Left forelimb (tissue), 1 donor: Measurements from ENCODE around the gene PHF21A.

Source experiments
- DNase-seq: peaks from one replicate; pipeline ENCODE4 v3.0.0-alpha.2; 2018; ENCODE audit warnings: low spot score

PHF21A gene

DNA sequence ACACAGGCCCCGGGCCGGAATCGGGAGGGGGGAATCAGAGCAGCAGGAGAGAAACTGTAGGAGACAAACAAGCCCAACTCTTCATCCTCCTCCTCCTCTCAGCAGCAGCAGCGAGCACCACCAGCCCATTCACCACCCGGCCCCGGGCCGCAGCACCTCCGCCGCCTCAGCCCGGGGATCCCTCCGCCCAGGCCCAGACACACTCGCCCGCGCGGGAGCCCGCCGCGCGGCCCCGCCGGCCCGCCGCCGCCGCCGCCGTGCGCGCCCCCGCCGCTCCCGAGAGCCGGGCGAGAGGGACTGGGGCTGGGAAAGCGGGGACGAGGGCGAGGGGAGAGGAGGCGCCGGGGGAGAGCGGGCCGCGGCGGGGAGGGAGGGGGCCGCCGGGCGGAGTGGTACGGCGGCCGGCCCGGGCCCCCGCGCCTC, at the start of gene PHF21A:
Gene PHF21A, minus strand, starts transcription at position 154 of the 423 bp plus-strand sequence. CDS start 37,235 bp downstream, outside the sequence.
- DNase-seq, result peak; percentile 97

DNA sequence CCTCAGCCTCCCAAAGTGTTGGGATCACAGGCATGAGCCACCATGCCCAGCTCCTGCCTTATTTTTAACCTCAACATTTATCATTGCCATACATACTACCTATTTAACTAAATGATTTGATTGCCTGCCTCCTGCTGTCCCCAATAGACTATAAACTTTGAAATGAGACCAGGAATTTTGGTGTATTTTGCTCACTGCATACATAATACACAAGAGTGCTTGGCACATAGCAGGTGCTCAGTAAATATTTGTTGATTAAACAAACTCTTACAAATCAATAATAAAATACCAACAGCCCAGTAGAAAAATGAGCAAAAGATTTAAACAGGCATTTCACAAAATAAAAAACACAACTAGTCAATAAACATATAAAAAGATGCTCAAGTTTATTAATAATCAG, 49.5 kb upstream of the PHF21A start:
- no peak for DNase-seq

DNA sequence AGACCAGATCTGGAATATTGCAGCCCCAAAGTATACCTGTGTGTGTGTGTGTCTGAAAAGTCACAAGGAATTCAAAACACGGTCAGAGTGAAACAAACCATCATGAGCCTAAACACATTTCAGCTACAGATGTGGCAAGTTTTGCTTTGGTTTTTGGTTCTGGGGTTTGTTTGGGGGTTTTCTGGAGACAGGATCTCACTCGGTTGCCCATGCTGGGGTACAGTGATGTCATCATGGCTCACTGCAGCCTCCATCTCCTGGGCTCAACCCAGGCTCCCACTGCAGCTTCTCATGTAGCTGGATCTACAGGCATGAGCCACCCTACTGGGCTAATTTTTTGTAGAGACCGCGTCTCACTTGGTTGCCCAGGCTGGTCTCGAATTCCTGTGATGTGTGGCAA, 41.4 kb upstream of the PHF21A start:
- no peak for DNase-seq

DNA sequence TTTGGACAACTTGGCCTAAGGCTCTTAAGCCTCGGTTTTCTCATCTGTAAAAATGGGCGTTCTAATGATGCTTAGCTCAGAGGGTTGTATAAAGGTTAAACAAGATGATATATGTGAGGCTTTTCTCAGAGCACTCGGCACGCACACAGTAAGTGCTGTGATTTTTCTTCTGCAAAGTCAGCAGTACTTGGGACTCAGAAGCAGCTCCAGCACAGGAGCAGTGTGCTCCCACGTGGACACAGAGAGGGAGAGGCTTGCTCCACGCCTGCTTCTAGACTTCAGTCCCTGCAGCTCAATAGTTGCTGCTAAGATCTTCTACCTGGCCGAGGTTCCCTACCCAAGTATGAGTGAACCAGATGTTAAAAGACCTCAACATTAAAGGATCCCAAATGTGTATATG, 39.9 kb upstream of the PHF21A start:
- no peak for DNase-seq

DNA sequence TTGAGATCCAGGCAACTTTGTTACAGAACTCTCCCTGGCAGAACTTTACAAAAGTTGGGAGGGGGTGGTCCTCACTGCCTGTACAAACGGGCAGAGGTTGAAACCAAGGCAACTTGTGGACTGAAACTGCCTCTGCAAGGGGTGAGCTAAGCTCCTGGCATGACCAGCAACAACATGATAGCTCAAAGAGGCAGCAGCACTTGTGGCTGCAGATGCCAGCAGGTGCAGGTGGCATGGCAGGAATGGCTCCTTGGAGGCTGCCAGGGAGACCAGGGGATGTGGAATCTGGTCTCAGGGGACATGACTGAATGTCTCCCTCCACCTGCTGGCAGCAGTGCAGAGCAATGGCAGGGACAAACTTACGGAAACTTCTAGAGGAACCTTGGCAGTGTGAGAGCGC, 38.8 kb upstream of the PHF21A start:
- DNase-seq, result no peak

DNA sequence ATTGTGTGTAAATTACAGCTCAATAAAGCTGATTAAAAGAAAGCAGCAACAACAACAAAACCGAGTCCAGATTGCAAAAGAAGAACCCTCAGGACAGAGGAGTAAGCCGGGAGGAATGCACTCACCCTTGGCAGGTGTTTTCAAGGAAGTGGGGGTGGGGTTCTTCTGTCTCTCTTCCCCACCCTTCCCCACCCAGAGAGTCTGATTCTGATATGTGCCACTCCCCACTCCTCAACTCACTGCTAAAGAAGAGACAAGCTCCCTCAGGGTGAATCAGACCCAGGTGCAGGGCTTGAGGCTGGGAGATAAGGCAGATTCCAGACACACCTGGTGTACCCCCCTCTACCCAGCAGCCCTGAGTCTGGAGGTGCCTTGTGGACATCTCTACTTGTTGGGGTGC, 38.4 kb upstream of the PHF21A start:
- DNase-seq, result no peak

DNA sequence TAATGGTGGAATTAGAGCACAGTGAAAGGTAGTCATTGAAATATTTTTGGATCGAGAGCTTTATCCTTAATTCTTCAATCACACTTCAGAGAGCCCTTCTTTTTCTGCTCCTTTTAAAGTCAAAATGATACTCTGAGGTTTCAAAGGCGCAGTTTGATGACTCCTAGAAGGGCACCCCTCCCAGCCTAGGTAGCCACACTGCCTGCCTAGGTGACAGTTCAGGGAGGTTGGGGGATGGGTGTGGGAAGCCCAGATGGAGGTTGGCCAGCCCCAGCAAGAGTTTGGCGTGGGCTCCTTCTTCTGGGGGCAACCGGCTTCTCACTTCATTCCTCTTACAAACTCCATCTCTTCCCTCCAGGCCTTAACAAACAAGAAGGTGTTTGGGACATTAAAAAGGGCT, 28.6 kb upstream of the PHF21A start:
- DNase-seq, result no peak

DNA sequence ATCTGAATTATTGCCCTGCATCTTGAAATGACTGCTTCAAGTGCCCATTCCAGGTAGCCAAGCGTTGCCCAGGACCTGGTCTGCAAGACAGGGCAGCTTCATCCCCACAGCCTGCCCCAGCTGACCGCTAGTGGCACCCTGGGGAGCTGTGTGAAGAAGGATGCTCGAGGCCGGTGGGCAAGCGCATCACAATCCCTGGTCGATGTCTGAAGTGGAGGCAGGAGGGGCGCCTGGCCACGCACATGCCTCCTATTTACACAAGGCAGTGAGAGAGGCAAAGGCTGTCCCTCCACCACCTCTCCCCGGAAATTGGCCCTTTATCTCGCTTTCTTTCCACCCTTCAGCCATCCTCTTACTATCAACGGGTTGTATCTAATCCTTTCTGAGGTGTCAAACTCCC, 28.1 kb upstream of the PHF21A start:
- no peak for DNase-seq

DNA sequence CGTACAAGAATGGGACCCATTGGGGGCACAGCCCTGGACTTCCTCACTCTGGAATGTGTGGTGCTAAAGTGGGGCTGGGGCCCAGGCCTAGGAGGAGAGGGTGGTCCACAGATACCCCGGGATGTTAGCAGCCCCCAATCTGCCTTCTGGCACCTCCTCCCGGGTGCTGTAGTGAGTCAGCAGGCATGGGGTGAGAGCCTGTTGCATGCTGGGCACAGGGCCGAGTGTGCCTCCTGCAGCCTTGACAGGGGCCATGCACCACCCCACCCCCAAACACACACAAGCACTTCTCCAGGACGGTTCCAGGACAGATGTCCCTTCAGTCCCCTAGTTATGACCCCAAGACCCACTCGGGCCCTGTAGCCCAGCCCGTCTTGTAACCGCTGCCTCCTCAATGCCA, 23.5 kb upstream of the PHF21A start:
- DNase-seq, result no peak

DNA sequence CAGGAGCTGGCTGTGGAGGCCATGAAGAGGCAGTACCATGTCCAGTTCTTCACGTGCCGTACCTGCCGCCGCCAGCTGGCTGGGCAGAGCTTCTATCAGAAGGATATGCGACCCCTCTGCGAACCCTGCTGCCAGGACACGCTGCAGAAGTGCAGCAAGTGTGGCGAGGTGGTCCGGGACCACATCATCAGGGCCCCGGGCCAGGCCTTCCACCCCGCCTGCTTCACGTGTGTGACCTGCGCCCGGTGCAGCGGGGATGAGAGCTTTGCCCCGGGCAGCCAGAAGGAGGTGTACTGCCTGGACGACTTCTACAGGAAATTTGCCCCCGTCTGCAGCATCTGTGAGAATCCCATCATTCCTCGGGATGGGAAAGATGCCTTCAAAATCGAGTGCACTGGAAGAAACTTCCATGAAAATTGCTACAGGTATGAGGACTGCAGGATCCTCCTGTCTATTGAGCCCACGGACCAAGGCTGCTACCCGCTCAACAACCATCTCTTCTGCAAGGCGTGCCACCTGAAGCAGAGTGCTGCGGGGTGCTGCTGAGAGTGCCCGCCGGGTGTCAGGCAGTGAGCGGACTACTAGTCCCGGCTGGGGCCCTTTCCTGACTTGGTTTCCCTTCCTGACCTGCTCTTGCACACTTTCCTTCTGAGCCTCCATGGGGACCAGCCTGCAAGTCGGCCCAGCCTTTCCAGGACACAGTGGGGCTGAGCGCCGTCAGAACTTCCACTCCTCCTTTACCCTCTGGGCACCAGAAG, 22.0 kb upstream of the PHF21A start:
- DNase-seq, result no peak

DNA sequence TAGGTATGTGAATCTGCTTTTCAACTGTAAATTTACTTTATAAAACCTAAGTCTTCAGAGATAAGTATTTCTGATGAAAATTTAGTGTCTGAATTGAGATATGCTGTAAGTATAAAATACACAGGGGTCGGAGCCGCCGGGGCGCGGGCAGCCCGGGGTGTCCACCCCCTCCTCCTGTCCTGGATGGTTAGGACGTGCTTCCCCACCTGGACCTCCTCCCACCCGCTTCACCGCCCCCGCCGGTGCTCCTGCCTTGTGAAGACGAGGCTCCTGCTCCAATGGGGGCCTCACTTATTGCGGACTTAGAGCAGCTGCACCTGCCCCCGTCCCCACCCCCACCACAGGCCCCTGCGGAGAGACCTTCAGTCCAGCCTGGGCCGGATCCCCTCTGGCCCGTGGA, 21.3 kb upstream of the PHF21A start:
- DNase-seq, result no peak

DNA sequence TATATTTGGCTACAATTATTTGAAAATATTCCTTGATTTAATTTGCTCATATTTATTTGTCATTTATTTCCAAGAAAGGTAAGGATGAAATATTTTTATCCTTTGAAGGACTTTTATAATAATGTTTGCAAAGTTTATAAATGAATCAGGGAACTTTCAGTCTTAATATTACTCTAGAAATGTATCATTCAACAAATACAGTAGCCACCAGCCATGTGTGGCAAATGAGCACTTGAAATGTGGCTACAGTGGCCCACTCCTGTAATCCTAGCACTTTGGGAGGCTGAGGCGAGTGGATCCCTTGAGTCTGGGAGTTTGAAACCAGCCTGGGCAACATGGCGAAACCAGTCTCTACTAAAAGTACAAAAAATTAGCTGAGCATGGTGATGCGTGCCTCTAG, 20.3 kb upstream of the PHF21A start:
- no peak for DNase-seq

DNA sequence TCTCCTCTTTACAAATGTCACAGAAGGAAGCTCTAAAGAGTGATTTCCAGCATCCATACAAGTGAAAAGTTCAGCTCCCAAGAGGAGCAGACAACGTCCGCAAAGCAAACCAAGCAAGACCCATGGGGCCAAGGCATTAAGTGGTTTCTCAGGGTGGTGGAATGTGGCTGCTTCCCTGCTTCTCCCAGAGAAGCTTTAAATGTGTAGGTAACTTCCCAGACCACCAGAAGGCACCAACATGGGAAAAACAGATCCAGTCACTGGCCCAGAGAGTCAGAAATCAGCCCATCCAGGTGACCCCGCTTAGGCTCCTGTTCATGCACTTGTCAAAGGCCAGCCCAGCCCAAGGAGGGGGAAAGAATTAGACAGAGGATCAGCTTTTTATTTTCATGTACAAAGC, 13.3 kb upstream of the PHF21A start:
- DNase-seq, result no peak

DNA sequence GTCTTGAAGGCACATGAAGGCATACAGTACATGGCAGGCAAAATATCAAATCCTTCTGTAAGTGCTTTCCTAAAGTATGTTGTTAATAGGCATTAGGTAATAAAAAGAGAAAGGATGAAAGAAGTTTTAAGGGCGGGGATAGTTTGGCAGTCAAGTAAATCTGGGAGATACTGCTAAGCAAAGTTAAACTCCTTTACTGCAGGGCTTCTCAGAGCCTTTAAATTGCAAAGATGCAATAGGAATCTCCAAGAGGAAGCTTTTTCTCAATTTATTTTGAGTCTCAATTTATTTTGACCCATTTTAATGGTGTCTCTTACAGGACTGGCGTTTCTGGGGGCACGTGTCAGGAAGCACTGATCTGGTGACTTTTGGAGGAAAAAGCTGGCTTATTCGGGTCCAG, 12.8 kb upstream of the PHF21A start:
- DNase-seq, result no peak

DNA sequence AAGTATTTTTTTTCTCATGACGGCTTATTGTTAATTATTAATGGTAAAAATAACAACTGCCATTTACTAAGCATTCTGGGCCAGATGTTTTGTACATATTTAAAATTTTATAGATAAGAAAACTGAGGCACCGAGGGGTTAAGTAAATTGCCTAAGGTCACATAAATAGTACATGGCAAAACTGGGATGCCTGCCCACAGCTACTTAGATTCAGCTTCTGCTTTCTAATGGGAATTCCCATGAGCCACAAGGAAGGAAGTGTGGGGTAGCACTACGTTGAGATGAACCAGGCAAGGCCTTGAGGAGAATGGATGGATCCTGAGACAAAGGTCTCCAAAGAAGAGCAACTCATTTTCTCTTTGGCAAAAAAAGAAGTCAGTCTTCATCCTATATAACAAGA, 11.9 kb upstream of the PHF21A start:
- no peak for DNase-seq

DNA sequence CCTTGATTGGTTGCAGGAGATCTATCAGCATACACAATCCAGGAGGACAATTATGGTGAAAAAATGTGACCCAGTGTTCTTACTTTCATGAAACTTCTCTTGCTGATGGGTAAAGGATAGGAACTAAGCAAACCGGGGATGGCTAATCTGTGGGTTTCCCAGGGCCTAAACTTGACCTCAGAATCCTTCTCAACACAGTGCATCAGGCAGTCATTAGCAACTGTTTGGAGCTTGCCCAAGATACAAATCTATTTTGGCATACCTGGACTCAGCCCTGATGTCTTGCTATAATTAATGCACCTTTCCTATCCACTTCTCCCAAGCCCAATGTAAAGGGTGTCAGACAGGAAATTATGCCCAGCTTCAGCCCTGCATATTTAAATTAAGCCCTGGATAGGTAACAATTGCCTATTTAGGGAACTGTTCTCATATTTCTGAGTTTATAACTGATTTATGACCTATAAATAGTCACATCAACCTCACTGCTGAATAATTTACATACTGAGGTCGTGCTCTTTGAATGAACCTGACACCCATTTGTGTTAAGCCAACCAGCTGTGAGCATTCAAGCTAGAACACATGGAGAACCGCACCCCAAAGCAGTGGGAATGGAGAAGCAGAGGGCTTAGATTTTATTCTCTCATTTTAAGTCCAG, 9.2 kb upstream of the PHF21A start:
- DNase-seq, result no peak

DNA sequence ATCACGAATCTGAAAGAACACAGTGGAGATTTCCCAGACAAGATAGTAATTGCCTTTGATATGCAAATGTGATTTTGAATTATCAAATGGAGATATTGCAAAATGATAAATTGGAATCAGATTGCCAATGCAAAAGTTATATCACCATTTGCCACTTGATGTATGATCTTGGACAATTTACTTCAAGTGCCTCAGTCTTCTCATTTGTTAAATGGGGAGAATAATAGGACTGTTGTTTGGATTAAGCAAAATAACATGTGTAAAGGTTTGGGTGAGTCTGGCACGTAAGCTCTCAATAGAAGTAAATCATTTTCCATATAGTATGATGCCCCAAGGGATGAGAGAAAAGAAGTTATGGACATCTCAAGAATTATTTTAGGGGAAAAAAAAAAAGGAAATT, 7.9 kb upstream of the PHF21A start:
- no peak for DNase-seq

DNA sequence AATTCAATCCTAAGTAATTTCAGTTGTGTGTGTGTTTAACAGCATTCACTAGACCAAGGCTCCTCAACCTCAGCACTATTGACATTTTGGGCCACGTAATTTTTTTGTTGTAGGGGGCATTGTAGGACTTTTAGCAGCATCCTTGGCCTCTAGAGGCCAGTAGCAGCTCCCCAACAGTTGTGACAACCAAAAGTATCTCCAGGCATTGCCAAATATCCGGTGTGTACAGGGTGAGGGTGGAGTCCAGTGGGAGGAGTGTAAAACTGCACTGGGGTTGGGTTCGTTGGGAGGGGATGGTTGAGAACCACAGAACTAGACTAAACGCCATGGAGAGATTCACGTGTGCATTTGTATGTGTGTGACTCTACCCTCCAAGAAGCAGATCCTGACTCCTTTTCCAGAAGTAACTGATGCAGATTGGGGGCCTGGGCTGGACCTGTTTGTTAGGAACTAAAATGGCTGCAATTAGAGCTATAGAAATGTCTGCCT, 5.9 kb upstream of the PHF21A start:
- no peak for DNase-seq

DNA sequence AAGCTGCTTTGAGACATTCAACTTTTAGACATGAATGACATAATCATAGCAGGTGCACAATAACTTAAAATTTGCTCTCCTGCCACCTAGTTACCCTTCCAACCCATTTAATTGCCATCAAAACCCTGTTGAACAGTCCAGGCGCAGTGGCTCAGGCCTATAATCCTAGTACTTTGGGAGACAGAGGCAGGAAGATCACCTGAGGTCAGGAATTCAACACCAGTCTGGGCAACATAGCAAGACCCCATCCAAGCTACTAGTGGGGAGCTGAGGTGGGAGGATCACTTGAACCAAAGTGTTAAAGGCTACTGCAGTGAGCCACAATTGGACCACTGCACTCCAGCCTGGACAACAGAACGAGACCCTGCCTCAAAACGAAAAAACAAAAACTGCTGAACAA, 4.0 kb upstream of the PHF21A start:
- DNase-seq, result no peak

DNA sequence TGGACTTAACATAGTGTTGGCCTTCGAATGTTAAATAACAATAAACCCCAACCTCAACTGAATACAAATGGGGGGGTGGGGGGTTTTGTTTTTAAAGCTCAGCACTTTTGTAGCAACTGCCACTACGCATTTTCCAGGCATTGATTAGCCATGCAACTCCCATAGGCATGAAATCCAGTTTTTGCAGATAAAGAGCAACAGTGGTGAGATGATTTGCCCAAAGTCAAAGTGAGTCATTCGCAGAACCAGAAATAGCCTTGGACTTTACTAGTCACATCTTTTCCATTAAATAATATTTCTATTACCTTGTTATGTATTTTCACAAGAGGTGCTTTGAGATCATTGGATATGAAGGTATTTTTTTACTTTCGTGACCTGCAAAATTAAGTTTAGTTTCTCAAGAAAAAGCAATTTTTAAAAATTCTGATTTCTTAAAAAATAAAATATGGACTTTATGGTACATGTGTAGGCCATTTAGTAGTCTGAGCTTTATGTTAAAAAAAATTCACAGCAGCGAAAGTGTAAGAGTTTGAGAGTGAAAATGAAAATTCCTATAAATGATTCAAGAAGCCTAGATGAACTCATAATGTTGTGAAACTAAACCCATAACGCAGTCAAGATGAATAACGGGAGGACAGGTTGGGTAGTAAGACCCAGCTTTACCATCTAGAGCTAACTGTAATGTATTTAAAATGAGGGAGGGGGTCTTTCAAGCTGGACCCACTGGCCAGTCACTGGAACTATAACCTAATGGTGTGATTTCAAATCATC, 1.9 kb upstream of the PHF21A start:
- DNase-seq, result no peak

DNA sequence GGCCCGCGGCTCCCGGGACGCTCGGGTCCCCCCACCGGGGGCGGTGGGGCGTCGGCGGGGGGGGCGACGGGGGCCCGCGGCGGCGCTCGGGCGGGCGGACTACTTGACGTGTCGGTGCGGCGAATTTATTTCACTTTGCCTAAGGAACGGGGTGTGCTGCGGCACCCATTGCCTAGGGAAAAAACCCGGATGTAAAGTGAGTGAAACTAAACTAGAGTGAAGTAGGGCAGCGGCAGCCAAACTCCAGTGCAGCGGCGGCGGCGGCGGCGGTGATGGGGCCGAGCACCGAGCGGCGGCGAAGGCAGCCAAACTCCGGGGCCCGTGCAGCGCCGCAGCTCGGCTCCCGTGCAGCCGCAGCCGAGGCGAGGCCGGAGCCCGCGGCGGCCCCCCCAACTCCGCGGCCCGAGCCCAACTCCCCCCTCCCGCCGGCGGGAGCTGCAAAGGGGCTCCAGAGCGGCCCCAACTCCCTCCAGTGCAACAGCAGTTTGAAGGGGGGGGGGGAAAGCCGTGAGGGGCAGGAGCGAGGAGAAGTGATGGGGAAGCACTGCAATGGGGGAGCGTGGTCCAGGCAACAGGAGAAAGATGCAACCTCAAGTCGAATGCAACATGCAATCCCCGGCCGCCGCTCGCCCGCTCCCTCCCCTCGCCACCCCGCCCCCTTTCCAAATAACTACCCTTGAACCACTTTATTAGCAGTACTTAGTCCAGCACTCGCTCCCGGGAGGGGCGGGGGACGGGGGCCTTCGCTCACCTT, 647 bp upstream of the PHF21A start:
- DNase-seq, result peak; percentile 89
